Fibroblast of skin of back (primary cell): ENCODE measurements around the gene PTPRJ.

Source experiments
- DNase-seq: peaks from one replicate; pipeline ENCODE4 v3.0.0-alpha.2; 2013

PTPRJ gene

DNA sequence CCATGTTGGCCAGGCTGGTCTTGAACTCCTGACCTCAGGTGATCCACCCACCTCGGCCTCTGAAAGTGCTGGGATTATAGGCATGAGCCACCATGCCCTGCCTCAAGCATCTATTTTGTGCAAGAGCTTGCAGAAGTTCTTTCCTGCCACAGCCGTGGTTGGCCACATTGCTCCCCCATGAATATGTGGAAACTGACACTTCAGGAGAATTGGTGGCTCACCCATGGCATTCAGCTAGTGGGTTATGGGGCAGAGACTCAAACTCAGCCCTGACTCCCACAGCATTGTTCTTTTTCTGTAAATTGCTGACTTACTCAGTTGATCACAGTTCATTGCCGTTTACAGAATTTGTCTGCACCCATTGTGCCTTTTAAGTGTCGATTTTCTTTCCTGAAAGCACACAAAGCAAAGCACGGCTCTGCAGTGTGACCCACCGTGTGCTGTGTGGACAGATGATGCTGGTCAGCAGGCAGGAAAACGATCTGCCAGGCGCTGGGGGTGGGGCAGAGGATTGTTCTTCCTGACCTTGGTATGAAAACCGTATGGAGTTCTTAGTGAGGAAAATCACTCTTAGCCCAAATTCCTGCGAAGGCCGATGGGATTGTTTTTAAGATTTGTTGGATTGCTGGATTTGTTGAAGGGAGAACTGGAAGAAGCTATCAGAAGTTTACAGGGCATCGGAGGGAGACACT, 115.6 kb downstream of the PTPRJ start:
- DNase-seq: no peak

DNA sequence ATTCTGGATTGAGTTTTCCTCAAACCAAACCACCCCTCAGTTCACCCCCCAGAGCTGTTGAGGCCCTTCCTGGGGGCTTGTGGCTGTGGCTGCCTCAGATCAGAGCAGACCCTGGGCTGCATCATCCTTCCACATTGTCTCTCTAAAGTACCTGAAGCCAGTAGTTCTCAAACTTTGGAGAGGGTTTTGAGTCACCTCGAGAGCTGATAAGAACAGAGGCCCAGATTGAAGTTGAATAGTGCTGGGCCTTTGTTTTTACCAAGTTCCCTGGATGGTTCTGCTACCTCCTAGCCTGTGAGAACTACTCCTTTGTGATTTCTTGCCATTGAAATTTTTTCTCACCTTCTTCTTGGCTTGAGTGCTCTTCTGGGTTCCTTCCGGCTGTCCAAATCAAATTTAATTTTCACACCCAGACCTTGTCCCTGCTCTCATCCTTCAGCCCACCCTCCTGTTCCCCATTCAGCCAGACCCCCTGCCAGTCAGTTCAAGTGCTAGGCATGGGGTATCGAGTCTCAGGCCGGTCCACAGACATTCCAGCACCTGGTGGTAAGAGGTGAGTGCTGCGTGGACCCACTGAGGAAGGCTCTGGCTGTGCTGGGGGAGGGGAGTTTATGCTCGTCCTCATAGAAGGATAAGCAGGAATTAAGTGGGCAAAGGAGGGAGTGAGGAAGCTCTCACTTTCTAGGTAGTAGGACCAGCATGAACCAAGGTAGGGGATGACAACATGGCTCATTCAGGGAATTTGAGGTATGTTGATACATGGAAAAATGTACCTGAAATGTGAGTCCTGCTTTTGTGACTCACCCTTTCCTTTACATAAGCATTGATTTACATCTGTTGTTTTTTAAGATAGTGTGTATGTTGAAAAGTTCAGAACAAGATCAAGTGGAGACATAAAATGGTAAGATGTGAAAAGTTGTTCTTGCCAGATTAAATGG, 116.5 kb downstream of the PTPRJ start:
- no peak for DNase-seq

DNA sequence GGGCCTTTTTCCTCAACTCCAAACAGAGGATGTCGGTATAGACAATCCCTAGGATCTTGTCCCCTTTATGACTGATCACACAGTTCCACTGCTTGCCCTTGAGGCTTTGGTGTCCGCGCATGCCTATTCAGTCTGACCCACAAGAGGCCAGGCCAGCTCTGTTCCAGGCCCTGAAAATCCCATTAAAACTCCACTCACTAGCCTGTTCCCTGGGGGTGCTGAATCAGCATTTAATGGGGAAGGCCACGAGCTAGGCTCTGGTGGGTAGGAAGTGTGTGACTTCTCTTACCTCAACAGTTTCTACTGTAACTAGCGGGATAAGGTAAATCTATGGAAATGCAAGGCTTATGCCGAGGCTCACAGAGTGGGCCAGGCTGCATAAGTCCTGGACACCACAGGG, 117.7 kb downstream of the PTPRJ start:
- no peak for DNase-seq

DNA sequence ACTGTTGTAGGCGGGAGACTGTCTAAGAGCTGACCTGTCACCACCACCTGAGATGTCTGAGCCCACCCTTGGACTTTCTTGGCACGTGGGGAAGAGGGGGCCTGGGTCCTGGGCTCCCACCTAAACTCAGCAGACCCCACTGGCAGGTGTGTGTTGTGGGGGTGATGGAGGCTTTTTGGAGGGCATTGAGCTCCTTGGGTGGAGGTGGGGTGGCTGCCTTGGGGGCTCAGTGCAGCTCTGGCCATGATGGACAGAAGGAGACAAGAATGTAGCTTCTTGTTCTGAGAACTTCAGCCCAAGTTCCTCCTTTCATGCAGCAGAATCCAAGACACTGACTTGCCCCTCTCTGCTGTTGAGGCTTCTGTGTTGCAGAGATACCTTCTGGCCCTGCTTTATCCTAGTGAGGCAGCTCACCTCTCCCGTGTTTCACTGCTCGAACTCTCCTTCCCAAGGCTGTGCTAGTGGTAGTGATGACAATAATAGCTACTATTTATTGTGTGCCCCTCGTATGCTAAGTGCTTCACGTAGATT, 119.6 kb downstream of the PTPRJ start:
- no peak for DNase-seq

DNA sequence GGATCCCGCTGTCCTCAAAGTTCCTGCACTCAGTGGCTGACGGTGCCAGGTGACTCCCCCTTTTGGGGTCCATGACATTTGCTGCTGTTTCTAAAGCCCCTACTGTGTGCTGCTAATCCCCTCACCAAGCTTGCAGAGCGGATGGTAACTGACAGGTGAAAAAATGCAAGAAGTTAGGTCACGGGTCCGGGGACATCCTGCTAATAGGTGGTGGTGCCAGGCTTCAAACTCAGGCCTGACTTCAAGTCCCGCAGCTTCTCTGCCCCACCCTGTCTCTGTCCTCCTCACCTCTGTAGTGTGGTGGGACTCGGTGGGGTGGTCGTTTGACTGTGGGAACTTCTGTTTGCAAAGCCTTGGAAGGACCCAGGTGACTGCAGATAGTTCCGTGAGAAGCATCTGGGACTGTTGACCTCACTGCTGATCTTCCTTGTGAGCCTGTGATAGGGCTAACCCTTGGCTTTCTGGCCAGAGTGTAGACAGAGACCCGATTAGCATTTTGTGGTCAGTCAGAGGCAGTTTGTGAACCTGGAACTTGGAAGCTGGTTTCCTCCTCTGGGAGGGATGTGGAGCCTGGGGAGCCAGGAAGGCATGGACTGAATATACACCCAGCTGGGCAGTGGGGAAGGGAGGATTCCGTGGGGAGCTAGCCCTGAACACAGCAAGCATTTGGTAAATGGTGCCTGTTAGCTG, 120.8 kb downstream of the PTPRJ start:
- DNase-seq: no peak

DNA sequence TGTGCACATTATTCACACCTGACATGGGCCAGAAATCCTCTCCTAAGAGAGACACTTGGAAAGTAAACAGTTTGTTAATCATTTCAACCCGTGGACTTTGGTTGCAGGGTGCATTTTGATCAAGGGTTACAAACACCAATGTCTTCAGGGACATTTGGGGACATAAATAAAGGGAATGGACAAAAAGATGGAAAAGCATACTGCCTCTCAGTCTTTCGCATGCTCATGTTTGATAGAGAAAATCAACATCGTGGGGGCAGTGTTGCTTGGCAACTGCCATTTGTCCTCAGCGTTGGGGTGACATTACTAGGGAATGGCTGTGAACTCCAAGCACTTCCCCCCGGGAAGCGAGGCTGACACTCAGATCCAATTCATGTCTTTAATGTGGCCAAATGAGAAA, 121.6 kb downstream of the PTPRJ start:
- no peak for DNase-seq

DNA sequence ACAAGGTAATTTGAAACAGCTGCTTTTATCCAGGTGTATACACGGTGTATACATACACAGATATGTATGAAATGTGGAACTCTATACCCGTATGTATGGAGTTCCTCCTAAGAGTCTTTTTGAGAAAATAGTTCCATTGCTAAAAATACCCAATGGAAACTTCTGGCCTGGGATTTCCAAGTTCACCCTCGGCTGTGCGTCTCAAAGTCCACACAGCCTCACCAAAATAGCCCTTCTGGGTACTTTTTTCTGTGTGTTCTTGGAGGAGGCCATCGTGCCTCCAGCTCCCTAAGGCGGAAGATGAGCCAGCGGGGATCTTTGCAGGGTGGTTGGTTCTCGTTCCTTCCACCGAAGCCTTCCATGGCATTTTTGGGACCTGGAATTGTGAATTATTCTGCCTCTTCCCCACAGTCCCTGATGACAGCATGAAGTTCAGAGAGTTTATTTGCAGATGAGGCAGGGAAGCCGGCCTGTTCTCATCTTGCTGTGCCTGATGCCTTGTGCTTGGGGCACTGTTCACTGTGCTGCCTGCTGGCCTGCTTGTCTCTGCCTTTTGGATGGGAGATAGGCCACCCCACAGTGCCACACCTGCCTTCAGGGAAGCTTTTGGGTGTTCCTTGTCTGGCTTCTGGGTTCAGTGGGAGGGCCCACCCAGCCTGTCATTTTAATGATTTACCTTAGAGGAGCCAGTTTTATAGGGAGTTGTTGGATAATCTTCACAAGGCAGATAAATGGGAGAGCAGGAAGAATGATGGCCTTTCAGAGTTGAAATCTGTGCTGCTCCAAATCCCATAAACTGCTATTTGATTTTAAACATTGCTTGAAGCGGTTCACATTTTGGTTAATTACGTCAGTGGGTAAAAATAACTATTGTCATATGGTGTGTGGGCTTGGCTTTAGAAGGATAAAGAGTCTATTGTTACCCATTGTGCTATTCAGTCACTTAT, 123.5 kb downstream of the PTPRJ start:
- DNase-seq: peak; percentile 46

DNA sequence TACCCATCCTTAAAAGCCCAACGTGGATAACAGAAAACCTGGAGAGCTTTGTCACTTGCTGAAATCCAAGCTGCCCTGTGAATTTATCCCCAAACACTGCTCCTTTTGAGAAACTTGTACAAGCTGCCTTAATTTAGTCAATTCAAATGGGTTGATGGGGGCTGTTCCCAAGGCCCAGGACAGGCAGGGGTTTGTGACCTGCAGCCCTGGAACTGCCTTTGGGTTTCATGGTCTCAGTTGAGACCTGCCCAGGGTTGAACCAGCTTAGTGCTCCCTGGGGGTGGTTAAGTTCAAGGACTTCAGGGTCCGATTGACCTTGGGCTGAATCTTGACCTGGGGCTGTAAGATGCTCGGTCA, 124.2 kb downstream of the PTPRJ start:
- DNase-seq: no peak

DNA sequence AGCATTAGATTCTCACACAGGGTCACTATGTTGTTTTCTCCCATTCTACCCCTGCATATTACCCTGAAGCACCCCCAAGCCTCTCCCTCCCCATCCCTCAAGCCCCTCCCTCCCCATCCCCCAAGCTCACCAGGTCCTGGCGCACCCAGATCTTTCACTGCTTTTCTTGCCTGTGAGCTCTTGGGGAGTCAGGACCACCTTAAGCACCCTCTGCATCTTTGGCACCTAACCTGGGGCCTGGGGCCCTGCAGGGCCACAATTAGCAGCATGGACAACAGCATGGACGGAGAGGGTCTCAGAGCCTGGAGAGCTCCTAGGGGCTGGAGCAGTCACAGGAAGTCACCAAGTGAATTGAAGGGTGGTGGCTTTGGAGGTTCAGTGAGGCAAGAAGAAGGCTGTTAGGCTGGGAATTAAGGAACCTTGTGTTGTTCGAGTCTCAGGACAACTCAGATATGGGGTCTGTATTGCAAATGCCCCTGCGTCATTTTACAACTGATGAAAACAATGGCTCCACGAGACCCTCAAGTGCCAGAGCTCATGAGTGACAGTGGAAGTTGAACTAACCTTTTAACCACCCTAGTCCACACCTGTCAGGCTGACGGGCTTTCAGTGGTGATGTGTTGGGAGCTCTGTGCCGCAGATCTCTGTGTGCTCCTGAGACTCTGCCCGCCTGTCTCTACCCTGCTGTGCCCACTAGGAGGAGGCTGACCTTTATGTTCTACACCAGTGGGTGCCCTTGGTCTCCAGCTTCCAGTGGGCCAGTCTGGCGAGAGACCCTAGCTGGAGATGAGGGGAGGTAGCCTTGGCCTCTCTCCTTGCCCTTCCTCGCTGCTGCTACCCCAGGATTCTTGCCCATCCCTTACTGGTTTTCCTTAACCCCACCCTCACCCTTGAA, 125.0 kb downstream of the PTPRJ start:
- DNase-seq: no peak

DNA sequence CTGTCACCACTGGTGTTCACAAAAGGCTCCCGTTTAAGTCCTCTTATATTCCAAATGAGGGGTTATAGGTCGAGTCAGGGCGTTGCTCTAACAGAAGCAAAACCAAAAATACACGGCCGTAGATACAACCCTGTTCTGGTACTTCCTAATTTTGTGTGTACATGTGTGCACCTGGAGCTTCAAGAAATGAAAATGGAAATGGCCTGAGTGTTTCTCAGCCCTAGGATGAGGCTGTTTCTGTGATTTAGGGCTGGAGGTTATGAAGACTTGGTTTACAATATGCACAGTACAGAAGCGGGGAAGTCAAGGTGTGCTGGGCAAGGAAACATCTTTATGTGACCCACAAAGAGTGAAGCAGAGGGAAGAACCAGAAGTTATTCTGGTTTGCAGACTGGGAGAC, 125.8 kb downstream of the PTPRJ start:
- no peak for DNase-seq

DNA sequence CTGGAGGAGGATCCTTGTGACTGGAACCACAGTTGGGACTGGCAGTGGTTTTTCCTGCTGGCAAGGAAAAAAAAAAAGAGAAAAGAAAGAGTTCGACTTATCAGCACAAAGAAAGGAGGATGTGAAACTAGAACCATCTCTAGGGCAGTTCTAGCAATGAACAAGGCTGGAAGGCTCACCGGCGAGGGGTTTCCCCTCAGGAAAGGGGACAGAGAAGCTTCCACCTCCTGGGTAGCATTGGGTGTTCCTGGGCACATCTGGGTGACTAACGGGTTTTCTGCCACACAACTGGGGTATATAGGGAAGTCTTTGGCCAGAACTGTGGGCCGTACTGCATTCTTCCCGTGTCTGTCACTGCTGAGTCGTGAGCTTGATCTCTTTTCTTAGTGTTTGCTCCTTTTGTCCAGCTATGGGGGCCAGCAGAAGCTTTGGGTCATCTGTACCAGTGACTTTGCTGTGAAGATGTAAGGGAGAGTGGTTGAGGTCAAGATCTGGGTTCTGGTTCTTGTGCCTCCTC, 126.9 kb downstream of the PTPRJ start:
- DNase-seq: peak; percentile 84

DNA sequence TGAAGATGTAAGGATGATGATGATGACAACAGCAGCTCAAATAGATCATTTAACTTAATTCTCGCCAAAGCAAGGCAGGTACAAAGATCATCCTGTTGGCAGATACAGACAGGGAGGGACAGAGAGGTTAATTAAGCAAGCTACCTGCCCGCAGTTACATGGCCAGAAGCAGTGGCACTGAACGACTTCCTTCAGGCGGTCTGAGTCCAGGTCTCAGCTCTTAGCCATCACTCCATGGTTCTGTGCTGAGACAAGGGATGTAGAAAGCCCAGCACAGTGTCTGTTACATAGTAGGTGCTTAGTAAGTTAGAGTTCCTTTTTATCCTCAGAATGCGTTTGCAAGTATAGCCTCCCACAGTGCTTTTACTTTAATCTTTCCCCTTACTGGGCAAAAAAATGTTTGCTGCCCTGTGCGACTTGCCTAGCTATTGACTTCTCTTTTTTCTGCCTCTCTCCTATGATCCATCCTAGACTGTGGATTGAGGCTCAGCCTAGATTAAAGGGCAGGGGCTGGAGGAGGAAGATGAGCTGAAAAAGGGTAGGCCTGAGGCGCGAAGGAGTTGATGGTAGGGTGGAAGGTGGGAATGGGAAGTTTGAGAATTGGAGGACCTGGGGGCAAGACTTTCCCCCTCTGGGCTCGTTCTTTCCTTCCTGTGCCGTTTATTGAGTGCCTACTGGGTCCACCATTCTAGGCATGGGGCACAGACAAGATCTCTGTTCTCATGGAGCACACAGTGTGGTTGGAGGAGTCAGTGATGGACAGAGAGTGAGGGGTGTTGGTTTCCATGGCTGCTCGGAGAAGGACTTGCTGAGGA, 128.1 kb downstream of the PTPRJ start:
- DNase-seq: no peak

DNA sequence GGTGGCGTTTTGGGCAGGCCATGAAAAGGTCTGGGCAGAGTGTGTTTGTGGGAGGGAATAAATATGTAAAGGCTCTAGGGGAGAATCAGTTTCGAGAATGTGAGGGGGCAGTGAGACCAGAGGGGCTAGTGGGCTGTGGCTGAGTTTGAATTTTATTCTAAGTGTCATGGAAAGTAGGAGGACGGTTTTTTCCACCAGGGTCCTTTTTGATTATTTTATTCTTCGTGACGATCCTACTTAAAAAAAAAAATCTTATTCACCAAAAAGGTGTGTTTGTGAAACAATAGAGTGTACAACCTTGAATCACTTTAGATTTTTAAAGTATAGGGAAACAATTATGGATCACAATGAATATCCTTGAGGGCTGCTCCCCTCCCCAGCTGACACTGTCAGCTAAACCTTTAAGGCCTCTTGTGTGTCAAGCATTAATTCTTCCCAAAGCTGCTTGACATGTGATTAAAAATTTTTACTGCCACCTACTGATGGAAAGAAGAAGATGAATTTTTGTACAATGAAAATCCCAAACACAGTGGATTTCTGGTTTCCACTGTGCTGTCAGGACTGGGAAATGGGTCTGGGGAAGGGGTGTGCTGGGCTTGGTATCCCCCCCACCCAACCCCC, 128.8 kb downstream of the PTPRJ start:
- peak; percentile 69 for DNase-seq

DNA sequence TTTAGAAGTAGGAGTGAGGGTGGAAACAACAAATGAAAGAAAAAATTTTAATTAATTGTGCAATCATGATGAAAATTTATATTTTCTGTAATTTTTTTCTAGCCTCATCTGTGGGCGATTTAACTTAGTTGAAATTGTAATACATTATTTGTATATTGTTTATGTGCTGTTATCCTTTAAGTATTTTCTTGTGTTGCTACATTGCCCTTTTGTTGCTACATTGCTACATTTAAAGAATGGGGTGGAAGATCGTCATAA, 130.1 kb downstream of the PTPRJ start:
- no peak for DNase-seq

DNA sequence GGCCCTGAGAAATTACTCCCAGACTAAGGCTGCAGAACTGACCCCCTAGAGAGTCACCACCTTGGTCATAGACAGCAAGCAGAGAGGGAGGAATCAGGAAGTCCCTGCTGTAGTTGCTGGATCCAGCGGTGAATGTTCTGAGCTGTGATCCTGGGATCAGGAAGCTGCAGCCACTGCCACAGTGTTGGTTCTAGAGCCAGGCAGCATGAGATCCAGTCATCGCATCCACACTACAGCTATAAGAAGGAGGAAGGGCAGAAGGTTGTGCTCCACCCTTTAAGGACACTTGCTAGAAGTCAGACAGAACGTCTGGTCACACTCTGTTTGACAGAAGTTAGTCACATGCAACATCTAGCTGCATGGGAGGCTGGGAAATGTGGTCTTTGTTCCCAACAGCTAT, 131.5 kb downstream of the PTPRJ start:
- no peak for DNase-seq

DNA sequence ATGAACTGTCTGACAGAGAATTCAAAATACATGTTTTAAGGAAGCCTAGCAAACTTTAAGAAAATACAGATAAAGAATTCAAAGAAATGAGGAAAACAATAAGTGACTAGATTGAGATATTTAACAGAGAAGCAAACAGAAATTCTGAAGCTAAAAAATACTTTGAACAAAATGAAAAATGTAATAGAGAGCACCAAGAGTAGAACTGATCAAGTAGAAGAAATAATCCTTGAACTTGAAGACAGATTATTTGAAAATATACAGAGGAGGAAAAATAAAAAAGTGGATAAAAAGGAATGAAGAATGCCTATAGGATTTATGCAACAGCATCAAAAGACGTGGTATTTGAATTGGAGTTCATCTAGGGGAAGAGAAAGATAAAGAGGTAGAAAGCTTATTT, 134.4 kb downstream of the PTPRJ start:
- DNase-seq: no peak

DNA sequence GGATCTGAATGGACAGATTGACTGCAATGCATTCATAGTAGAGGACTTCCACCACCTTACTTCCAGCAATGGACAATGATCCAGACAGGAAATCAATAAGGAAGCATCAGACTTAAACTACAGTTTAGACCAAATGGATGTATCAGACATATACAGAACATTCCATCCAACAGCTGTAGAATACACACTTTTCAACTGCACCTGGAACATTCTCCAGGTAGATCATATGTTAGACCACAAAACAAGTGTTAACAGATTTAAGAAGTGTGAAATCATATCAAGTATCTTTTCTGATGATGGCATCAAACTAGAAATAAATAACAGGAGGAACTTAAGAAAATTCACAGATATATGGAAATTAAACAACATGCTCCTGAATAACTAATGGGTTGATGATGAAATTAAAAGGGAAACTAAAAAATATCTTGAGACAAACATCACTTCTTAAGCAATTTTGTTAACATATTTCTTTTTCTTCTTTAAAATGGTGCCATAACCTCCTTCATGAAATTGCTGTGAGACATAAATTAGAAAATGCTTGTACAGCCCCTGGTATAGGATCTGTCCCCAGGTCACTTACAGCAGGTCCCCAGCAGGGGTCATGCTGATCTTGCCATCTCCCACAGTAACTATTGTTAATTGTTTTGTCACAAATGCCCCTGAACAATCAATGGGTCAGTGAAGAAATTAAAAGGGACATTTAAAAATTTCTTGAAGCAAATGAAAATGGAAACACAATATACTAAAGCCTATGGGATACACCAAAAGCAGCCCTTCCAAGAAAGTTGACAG, 136.3 kb downstream of the PTPRJ start:
- peak; percentile 20 for DNase-seq

DNA sequence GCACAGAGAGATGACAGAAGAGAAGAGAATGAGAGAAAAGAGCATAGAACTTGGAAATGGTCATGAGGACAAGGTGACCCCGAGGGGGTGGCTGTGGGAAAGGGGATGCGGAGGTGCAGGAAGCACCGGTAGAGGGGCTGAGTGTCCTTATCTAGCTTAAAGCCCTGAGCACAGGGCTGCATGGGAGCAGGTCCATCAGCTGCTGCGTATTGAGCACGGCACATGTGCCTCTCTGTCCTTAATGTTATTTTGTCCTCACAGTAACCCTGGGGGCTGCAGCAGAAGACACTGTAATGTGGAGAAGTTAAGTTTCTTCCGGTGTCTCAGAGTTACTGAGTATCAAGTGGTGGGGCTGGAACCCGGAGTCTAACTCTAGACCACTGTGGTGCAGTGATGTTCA, 141.9 kb downstream of the PTPRJ start:
- no peak for DNase-seq

DNA sequence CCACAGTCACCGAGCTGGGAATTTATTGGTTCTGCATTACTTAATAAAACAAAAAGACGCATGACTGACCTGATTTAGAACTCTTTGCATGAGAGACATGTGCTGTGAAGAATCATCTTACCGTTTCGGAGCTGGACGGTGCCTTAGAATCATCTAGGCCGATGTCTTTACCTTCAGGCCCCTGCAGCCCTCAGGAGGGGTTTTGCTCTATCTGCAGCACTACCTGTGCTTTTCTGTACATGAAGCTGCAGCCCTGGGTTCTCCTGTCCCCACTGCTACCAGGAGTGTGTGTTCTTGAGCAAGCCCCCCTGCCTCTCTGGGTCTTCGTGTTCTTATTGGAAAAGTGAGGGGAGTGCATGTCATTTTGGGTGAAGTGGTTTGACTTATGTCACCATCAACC, 142.3 kb downstream of the PTPRJ start:
- no peak for DNase-seq
